Measurements from ENCODE around the gene NPIPA7.
"Not testable (repeated sequence)": the region's sequence is repeated elsewhere in the genome, so short reads cannot be mapped to it uniquely, and the experiment has no call there.

DNA sequence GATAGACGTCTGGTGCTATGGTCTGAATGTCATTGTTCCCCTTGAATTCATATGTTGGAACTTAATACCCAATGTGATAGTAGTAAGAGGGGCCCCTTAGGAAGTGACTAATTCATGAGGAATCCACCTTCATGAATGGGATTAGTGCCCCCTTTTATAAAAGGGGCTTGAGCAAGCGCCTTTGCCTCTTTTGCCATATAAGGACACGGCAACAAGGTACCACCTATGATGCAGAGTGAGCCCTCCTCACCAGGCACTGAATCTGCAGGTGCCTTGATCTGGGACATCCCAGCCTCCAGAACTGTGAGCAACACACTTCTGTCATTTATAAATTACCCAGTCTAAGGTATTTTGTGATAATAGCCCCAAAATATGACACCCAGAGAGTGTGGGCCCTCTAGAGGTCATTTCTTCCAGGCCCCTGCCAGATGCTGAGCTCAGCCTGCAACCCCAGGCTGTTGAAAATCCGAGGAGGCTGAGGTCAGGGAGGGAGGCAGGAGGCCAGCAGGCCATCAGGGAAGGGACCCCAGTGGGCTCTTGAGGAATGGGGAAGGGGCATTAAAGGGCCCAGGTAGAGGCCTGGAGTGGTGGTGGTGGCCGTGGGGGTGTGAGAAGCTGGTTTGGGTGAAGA is 39.1 kb downstream of the NPIPA7 start:
- TF ChIP-seq CTCF (conservative IDR thresholded peaks at IDR 0.05; ENCODE audit: low read length); EZH2phosphoT487 (IDR thresholded peaks at IDR 0.05; ENCODE audit: borderline replicate concordance, low read depth, low read length): not testable (repeated sequence)
